H1 (cell line): ENCODE data around the gene IKZF5. TPM values are rescaled to one million over a fixed set of nuclear protein-coding genes. Genes with fewer than 3 reads are reported as not detected.

Experiments used
- CTCF ChIA-PET: fragments of 300-600 bp; sonication (Branson Sonifier 250); formaldehyde crosslinking; loops from one replicate; lab custom pipeline; 2021; ENCODE audit not compliant: partially characterized antibody; lab: Charles Lee
- POLR2A ChIA-PET: fragments of 300-600 bp; sonication (Branson Sonifier 250); formaldehyde crosslinking; loops from one replicate; lab custom pipeline; 2021; ENCODE audit warnings: inconsistent platforms; ENCODE audit not compliant: partially characterized antibody; lab: Charles Lee
- DNase-seq, 2 experiments: peaks; one replicate each; pipeline versions ENCODE4 v3.0.0 to v3.0.0-alpha.2; 2010 to 2022; ENCODE audit warnings: low spot score in 2 of 2, low read depth in 1 of 2, mixed read lengths in 1 of 2
- FAIRE-seq: peaks from 2 replicates; lab custom pipeline; 2011; peaks lifted over from hg19 to GRCh38; lab: Jason Lieb, UNC
- H2AFZ ChIP-seq: 2 replicates; pipeline ENCODE4 v1.8.1; 2012; ENCODE audit warnings: low read length, inconsistent platforms
- H2AK5ac ChIP-seq: 2 replicates; pipeline ENCODE4 v1.6.1; 2013; ENCODE audit warnings: low read depth, low read length
- H2BK120ac ChIP-seq: replicated peaks from 2 replicates; pipeline ENCODE3; 2013; ENCODE audit warnings: low read depth, low read length, inconsistent platforms
- H2BK12ac ChIP-seq: 2 replicates; pipeline ENCODE4 v1.6.1; 2013; ENCODE audit warnings: low read depth, low read length
- H2BK15ac ChIP-seq: 2 replicates; pipeline ENCODE4 v1.6.1; 2013; ENCODE audit warnings: low read length
- H2BK20ac ChIP-seq: 2 replicates; pipeline ENCODE4 v1.6.1; 2013; ENCODE audit warnings: low read length
- H2BK5ac ChIP-seq: 2 replicates; pipeline ENCODE4 v1.6.1; 2013; ENCODE audit warnings: low read depth, low read length
- H3K14ac ChIP-seq: 2 replicates; pipeline ENCODE4 v1.6.1; 2013; ENCODE audit warnings: inconsistent platforms; ENCODE audit not compliant: insufficient read length
- H3K18ac ChIP-seq: 2 replicates; pipeline ENCODE4 v1.6.1; 2013; ENCODE audit warnings: low read length; ENCODE audit errors: extremely low read depth
- H3K23ac ChIP-seq: 2 replicates; pipeline ENCODE4 v1.6.1; 2013; ENCODE audit warnings: inconsistent platforms; ENCODE audit not compliant: insufficient read length
- H3K23me2 ChIP-seq: 2 replicates; pipeline ENCODE4 v1.6.1; 2013; ENCODE audit warnings: low read depth, low read length
- H3K27ac ChIP-seq: 2 replicates; pipeline ENCODE4 v1.6.1; 2011; ENCODE audit warnings: low read depth, low read length, inconsistent platforms
- H3K27me3 ChIP-seq, 4 experiments: replicated peaks in 1 of 4; 1 replicate in 1 of 4; 2 replicates in 3 of 4; pipeline versions ENCODE4 v1.6.1 to v1.8.1; 2011 to 2013; ENCODE audit warnings: low read length in 3 of 4, mild to moderate bottlenecking in 3 of 4, inconsistent platforms in 2 of 4, mixed read lengths in 2 of 4, moderate library complexity in 1 of 4; ENCODE audit not compliant: control insufficient read depth in 3 of 4, insufficient read depth in 3 of 4; ENCODE audit errors: extremely low read depth in 1 of 4
- H3K36me3 ChIP-seq, 4 experiments: 2 replicates each; pipeline versions ENCODE4 v1.6.1 to v1.8.1; 2011 to 2013; ENCODE audit warnings: mild to moderate bottlenecking in 4 of 4, low read length in 3 of 4, moderate library complexity in 2 of 4, control low read depth in 1 of 4, inconsistent platforms in 1 of 4; ENCODE audit not compliant: insufficient read depth in 4 of 4, control insufficient read depth in 2 of 4
- H3K4ac ChIP-seq: replicated peaks from 2 replicates; pipeline ENCODE3; 2013; ENCODE audit warnings: low read length, low read depth, mixed read lengths, inconsistent platforms; ENCODE audit not compliant: insufficient read length
- H3K4me1 ChIP-seq, 4 experiments: replicated peaks in 1 of 4; 1 replicate in 1 of 4; 2 replicates in 3 of 4; pipeline versions ENCODE4 v1.6.1 to v1.8.1; 2011 to 2013; ENCODE audit warnings: low read length in 3 of 4, inconsistent platforms in 2 of 4, mixed read lengths in 1 of 4; ENCODE audit not compliant: insufficient read depth in 4 of 4, control insufficient read depth in 3 of 4
- H3K4me2 ChIP-seq, 2 experiments: 2 replicates each; pipeline versions ENCODE4 v1.6.1 to v1.8.1; 2011 to 2013; ENCODE audit warnings: low read depth in 2 of 2, low read length in 2 of 2, control low read depth in 1 of 2, inconsistent platforms in 1 of 2, mild to moderate bottlenecking in 1 of 2; ENCODE audit not compliant: insufficient read depth in 1 of 2
- H3K4me3 ChIP-seq, 4 experiments: fragments of 200-600, 300-600 bp in 1 of 4; sonication (generic), shearing (Covaris generic), sonication (Bioruptor Twin) in 1 of 4; 2 replicates each; pipeline versions ENCODE4 v1.5.1 to v1.8.1; 2011 to 2016; ENCODE audit warnings: low read length in 4 of 4, low read depth in 3 of 4, control low read depth in 2 of 4, inconsistent platforms in 2 of 4, mild to moderate bottlenecking in 2 of 4, mixed read lengths in 1 of 4, moderate library complexity in 1 of 4; ENCODE audit not compliant: insufficient read depth in 2 of 4; ENCODE audit errors: extremely low read depth in 1 of 4
- H3K56ac ChIP-seq: replicated peaks from 2 replicates; pipeline ENCODE3; 2013; ENCODE audit warnings: low read depth, mild to moderate bottlenecking, mixed read lengths, low read length, inconsistent platforms; ENCODE audit not compliant: insufficient read length
- H3K79me1 ChIP-seq: 2 replicates; pipeline ENCODE4 v1.6.1; 2013; ENCODE audit warnings: low read depth, low read length, control low read depth
- H3K79me2 ChIP-seq, 2 experiments: 2 replicates each; pipeline versions ENCODE4 v1.6.1 to v1.8.1; 2012 to 2013; ENCODE audit warnings: low read length in 2 of 2, mild to moderate bottlenecking in 2 of 2, inconsistent platforms in 1 of 2; ENCODE audit not compliant: insufficient read depth in 2 of 2, control insufficient read depth in 1 of 2
- H3K9ac ChIP-seq, 4 experiments: replicated peaks in 1 of 4; 1 replicate in 1 of 4; 2 replicates in 3 of 4; pipeline versions ENCODE4 v1.6.1 to v1.8.1; 2011 to 2013; ENCODE audit warnings: low read depth in 3 of 4, low read length in 3 of 4, control low read depth in 2 of 4, mild to moderate bottlenecking in 2 of 4, moderate library complexity in 2 of 4, inconsistent platforms in 1 of 4; ENCODE audit errors: extremely low read depth in 1 of 4
- H3K9me3 ChIP-seq, 2 experiments: 2 replicates each; pipeline versions ENCODE4 v1.6.1 to v1.8.1; 2012 to 2013; ENCODE audit warnings: mild to moderate bottlenecking in 2 of 2, moderate library complexity in 2 of 2, control low read depth in 1 of 2, inconsistent platforms in 1 of 2, low read depth in 1 of 2, low read length in 1 of 2, mixed read lengths in 1 of 2; ENCODE audit not compliant: insufficient read depth in 2 of 2
- H4K20me1 ChIP-seq, 2 experiments: replicated peaks in 1 of 2; 2 replicates each; pipeline versions ENCODE3 to v1.8.1; 2011 to 2013; ENCODE audit warnings: inconsistent platforms in 2 of 2, low read length in 2 of 2, mild to moderate bottlenecking in 1 of 2; ENCODE audit not compliant: insufficient read depth in 2 of 2, control insufficient read depth in 1 of 2
- H4K5ac ChIP-seq: 2 replicates; pipeline ENCODE4 v1.6.1; 2013; ENCODE audit warnings: low read length, low read depth, mixed read lengths, inconsistent platforms; ENCODE audit not compliant: insufficient read length
- H4K8ac ChIP-seq: 2 replicates; pipeline ENCODE4 v1.8.0; 2013; ENCODE audit warnings: mild to moderate bottlenecking, moderate library complexity, low read length, inconsistent platforms; ENCODE audit not compliant: insufficient read depth; ENCODE audit errors: extremely low read depth
- H4K91ac ChIP-seq: replicated peaks from 2 replicates; pipeline ENCODE3; 2013; ENCODE audit warnings: low read length, mixed read lengths, inconsistent platforms; ENCODE audit not compliant: insufficient read length
- ATF3 ChIP-seq: IDR thresholded peaks from 2 replicates; pipeline ENCODE4 v1.6.1; 2011; ENCODE audit warnings: low read depth, mild to moderate bottlenecking, low read length; ENCODE audit not compliant: insufficient read depth
- EP300 ChIP-seq, 2 experiments: IDR thresholded peaks; 1 replicate in 1 of 2; 2 replicates in 1 of 2; pipeline ENCODE4 v1.6.1; 2011 to 2012; ENCODE audit warnings: low read depth in 2 of 2, low read length in 2 of 2, mild to moderate bottlenecking in 2 of 2, borderline replicate concordance in 1 of 2, inconsistent platforms in 1 of 2, moderate library complexity in 1 of 2
- HDAC2 ChIP-seq, 2 experiments: fragments of 300-600 bp in 1 of 2; sonication (generic) in 1 of 2; IDR thresholded peaks; 2 replicates each; pipeline ENCODE4 v1.6.1; 2011 to 2012; ENCODE audit warnings: low read depth in 2 of 2, low read length in 2 of 2, mild to moderate bottlenecking in 2 of 2, moderate library complexity in 2 of 2, borderline replicate concordance in 1 of 2, inconsistent platforms in 1 of 2
- MAFK ChIP-seq: IDR thresholded peaks from 2 replicates; pipeline ENCODE4 v1.6.1; 2012; ENCODE audit warnings: low read depth, mild to moderate bottlenecking, improper control_type of control experiment, low read length
- NRF1 ChIP-seq: IDR thresholded peaks from 2 replicates; pipeline ENCODE4 v1.6.1; 2011; ENCODE audit warnings: mild to moderate bottlenecking, low read depth, low read length, improper control_type of control experiment
- PHF8 ChIP-seq: fragments of 200-600 bp; sonication (generic); conservative IDR thresholded peaks from 2 replicates; pipeline ENCODE4 v1.7.1; 2012; ENCODE audit warnings: low read depth, mild to moderate bottlenecking, inconsistent platforms, low read length, moderate library complexity
- POLR2AphosphoS5 ChIP-seq: IDR thresholded peaks from 2 replicates; pipeline ENCODE4 v1.6.1; 2011; ENCODE audit warnings: low read depth, low read length
- RAD21 ChIP-seq, 2 experiments: IDR thresholded peaks in 1 of 2; conservative IDR thresholded peaks in 1 of 2; 2 replicates each; pipeline ENCODE4 v1.6.1; 2011; ENCODE audit warnings: low read depth in 2 of 2, low read length in 2 of 2, improper control_type of control experiment in 1 of 2, inconsistent platforms in 1 of 2, mild to moderate bottlenecking in 1 of 2, moderate library complexity in 1 of 2
- RBBP5 ChIP-seq: IDR thresholded peaks from 2 replicates; pipeline ENCODE4 v1.7.1; 2012; ENCODE audit warnings: low read depth, mild to moderate bottlenecking, inconsistent platforms, low read length, moderate library complexity, borderline replicate concordance
- RNF2 ChIP-seq: fragments of 200-900, 300-1000 bp; sonication (generic); IDR thresholded peaks from 2 replicates; pipeline ENCODE4 v1.7.1; 2016; ENCODE audit warnings: borderline replicate concordance, low read depth, mild to moderate bottlenecking, antibody characterized with exemption, low read length; ENCODE audit not compliant: poor library complexity, severe bottlenecking; ENCODE audit errors: missing control alignments
- SIRT6 ChIP-seq: IDR thresholded peaks from one replicate; pipeline ENCODE4 v1.7.1; 2012; ENCODE audit warnings: low read length, inconsistent platforms
- TAF1 ChIP-seq: IDR thresholded peaks from 2 replicates; pipeline ENCODE4 v1.6.1; 2011; ENCODE audit warnings: mild to moderate bottlenecking, low read depth, low read length
- YY1 ChIP-seq: IDR thresholded peaks from 2 replicates; pipeline ENCODE4 v1.6.1; 2011; ENCODE audit warnings: low read depth, mild to moderate bottlenecking, low read length
- WGBS, 2 experiments: shearing (Covaris generic) in 1 of 2; methylation state at CpG; one replicate each; pipeline versions ENCODE4 v1.1.6 to v1.1.7; 2013 to 2015; ENCODE audit warnings: low lambda C conversion rate in 2 of 2, mixed read lengths in 2 of 2, inconsistent platforms in 1 of 2, low coverage in 1 of 2, missing lambda C conversion rate in 1 of 2; ENCODE audit not compliant: insufficient replicate concordance in 2 of 2, insufficient coverage in 1 of 2, insufficient read length in 1 of 2; ENCODE audit errors: extremely low coverage in 1 of 2, missing lambda C conversion rate in 1 of 2; 5-methylcytosine and 5-hydroxymethylcytosine counted together
- polyA plus RNA-seq, 7 experiments: library from polyadenylated mRNA; depleted of rRNA in 3 of 7; stranded (reverse) in 5 of 7; unstranded in 2 of 7; fragments of >200 nt in 5 of 7; fragments of 200-250 nt in 2 of 7; gene quantifications; 1 replicate in 5 of 7; 2 replicates in 1 of 7; 4 replicates in 1 of 7; pipeline versions ENCODE4 v1.2.1 to v1.2.3, GENCODE V29; 2011 to 2013; ENCODE audit warnings: missing spikeins in 2 of 7, mixed read lengths in 2 of 7
- total RNA-seq: library from RNA; stranded (reverse); fragmentation: NEBNext Ultra II Directional; extraction: Animal tissue kit (Norgen Biotek cat#: 25700); gene quantifications from 2 replicates; pipeline ENCODE4 v1.2.1, GENCODE V29; 2021

IKZF5 gene
- total and polyA plus RNA-seq, 2 of the 8 experiments (the other 6 are each of a cell fraction or from before 2014, with no cell fraction given) = 5.2 to 15.3 TPM

- H3K4me3 ChIP-seq = no peak overlapping the region
- H3K9me3 ChIP-seq = peaks cover 10 to 20% of the 10 kb centered on the region in 2 experiments
- no peak overlapping the region for H2BK12ac ChIP-seq
- H3K14ac ChIP-seq = no peak overlapping the region
- FAIRE-seq (no peak), DNase-seq (no peak)
- H2AFZ ChIP-seq = no peak overlapping the region
- no peak overlapping the region for H2BK5ac ChIP-seq
- no peaks in the 10 kb centered on the region for H3K23me2 ChIP-seq
- no peak overlapping the region for H2BK20ac ChIP-seq
- no peak overlapping the region for H2BK15ac ChIP-seq
- H2BK120ac ChIP-seq = no peak overlapping the region
- H3K23ac ChIP-seq = no peak overlapping the region
- no peak overlapping the region for H3K4me2 ChIP-seq
- H3K9ac ChIP-seq = no peak overlapping the region
- H4K8ac ChIP-seq = no peak overlapping the region
- H3K56ac ChIP-seq = no peak overlapping the region
- peaks cover 0 to 3% (median 1%) of the 10 kb centered on the region in 4 experiments; a peak in 4 of 7 replicates for H3K27me3 ChIP-seq
- H2AK5ac ChIP-seq = no peak overlapping the region
- H3K27ac ChIP-seq = no peak overlapping the region
- no peak overlapping the region for H4K91ac ChIP-seq
- H4K20me1 ChIP-seq = no peaks in the 10 kb centered on the region
- no peaks in the 10 kb centered on the region for H3K36me3 ChIP-seq
- no peak overlapping the region for H3K4ac ChIP-seq
- ChIA-PET POLR2A (no interaction called here), CTCF (interaction anchor here (1.5 kb wide), 1 partner anchor 11 kb away, joined by 7 read pairs; the partner anchor contains the start of gene PSTK)
- no peaks in the 10 kb centered on the region for H3K4me1 ChIP-seq
- no peak overlapping the region for H4K5ac ChIP-seq
- 82% methylated on average over 3 of the region's 3 CpGs; no CpG with 5 or more reads in 1 of the 2 experiments for WGBS, 2 experiments
- no peak overlapping the region for H3K18ac ChIP-seq
- H3K79me2 ChIP-seq = no peaks in the 10 kb centered on the region
- no peaks in the 10 kb centered on the region for H3K79me1 ChIP-seq
- TF ChIP-seq HDAC2 (IDR thresholded peaks at IDR 0.05; ENCODE audit: borderline replicate concordance in 1 of 2, low read depth in 2 of 2, low read length in 2 of 2) = no peak
- no peak for TF ChIP-seq ATF3
- TF ChIP-seq RNF2 = no peak
- TF ChIP-seq SIRT6 = no peak
- TF ChIP-seq EP300 (IDR thresholded peaks at IDR 0.05; ENCODE audit: borderline replicate concordance in 1 of 2, low read depth in 2 of 2, low read length in 2 of 2) = no peak
- no peak for TF ChIP-seq NRF1
- TF ChIP-seq YY1 = no peak
- TF ChIP-seq MAFK = no peak
- no peak for TF ChIP-seq RBBP5
- no peak for TF ChIP-seq PHF8
- TF ChIP-seq TAF1 = no peak
- TF ChIP-seq POLR2AphosphoS5 = no peak
- no peak for TF ChIP-seq RAD21 (IDR thresholded peaks at IDR 0.05 in 1 of 2, conservative IDR thresholded peaks at IDR 0.05 in 1 of 2; ENCODE audit: low read depth in 2 of 2, low read length in 2 of 2)
These were observed 39.9 kb downstream of the IKZF5 start for GRCh38 chr10:122968698-122969097.
